HepG2 (cell line): ENCODE measurements around the gene EPB41L4A. TPM values are rescaled to one million over a fixed set of nuclear protein-coding genes. Genes with fewer than 3 reads are reported as not detected.

Experiments used
- ATAC-seq: fragments of 200-7000 bp; cut with Tn5 transposase; 3 replicates; pipeline ENCODE4 v1.9.1; 2020; ENCODE audit warnings: mild to moderate bottlenecking, moderate library complexity
- BruUV-seq: library from RNA; stranded (reverse); fragments of 400-500 nt; replicated peaks from 2 replicates; lab custom pipeline; 2021; lab: Mats Ljungman, UMichigan
- CTCF ChIA-PET: fragments of 300-600 bp; formaldehyde crosslinking; extraction: SDS; loops from one replicate; lab custom pipeline; 2021; ENCODE audit warnings: low total read pairs, inconsistent platforms, low intra/inter-chr PET ratio; lab: Yijun Ruan, JAX
- POLR2A ChIA-PET: fragments of 350-600 bp; sonication (Branson Sonifier 250); formaldehyde crosslinking; loops from one replicate; lab custom pipeline; 2020; ENCODE audit warnings: antibody characterized with exemption, inconsistent platforms; lab: Yijun Ruan, JAX
- DNase-seq: peaks from one replicate; pipeline ENCODE4 v3.0.0-alpha.2; 2015; ENCODE audit warnings: low spot score
- FAIRE-seq: peaks from 3 replicates; lab custom pipeline; 2011; peaks lifted over from hg19 to GRCh38; lab: Jason Lieb, UNC
- H2AFZ ChIP-seq: one replicate; pipeline ENCODE4 v1.6.1; 2011; ENCODE audit warnings: low read length, inconsistent platforms
- H3K27ac ChIP-seq: fragments of 300-600 bp; 3 replicates; pipeline ENCODE4 v1.8.0; 2011; ENCODE audit warnings: mixed run types, mild to moderate bottlenecking, mixed read lengths, low read length, inconsistent platforms; ENCODE audit not compliant: insufficient read depth; ENCODE audit errors: extremely low read length
- H3K27me3 ChIP-seq, 2 experiments: fragments of 200-600 bp in 1 of 2; 2 replicates in 1 of 2; 3 replicates in 1 of 2; pipeline versions ENCODE4 v1.6.0 to v1.8.0; 2011; ENCODE audit warnings: low read length in 2 of 2, mild to moderate bottlenecking in 2 of 2, moderate library complexity in 2 of 2, inconsistent platforms in 1 of 2; ENCODE audit not compliant: insufficient read depth in 2 of 2, control insufficient read depth in 1 of 2
- H3K36me3 ChIP-seq, 2 experiments: fragments of 200-600 bp in 1 of 2; replicated peaks in 1 of 2; 2 replicates in 1 of 2; 3 replicates in 1 of 2; pipeline versions ENCODE4 v1.5.1 to v1.8.0; 2011; ENCODE audit warnings: low read length in 2 of 2, inconsistent platforms in 1 of 2; ENCODE audit not compliant: insufficient read depth in 2 of 2, control insufficient read depth in 1 of 2
- H3K4me1 ChIP-seq: 2 replicates; pipeline ENCODE4 v1.5.1; 2012; ENCODE audit warnings: low read length, inconsistent platforms; ENCODE audit not compliant: insufficient read depth
- H3K4me2 ChIP-seq: 2 replicates; pipeline ENCODE4 v1.6.0; 2011; ENCODE audit warnings: low read depth, low read length, inconsistent platforms
- H3K4me3 ChIP-seq, 3 experiments: fragments of 200-600 bp in 1 of 3; sonication (generic), shearing (Covaris generic) in 1 of 3; replicated peaks in 1 of 3; 2 replicates each; pipeline ENCODE4 v1.5.1; 2011 to 2016; ENCODE audit warnings: low read length in 3 of 3, inconsistent platforms in 2 of 3, low read depth in 2 of 3, mild to moderate bottlenecking in 2 of 3, control low read depth in 1 of 3, mixed read lengths in 1 of 3; ENCODE audit not compliant: insufficient read depth in 1 of 3
- H3K79me2 ChIP-seq: one replicate; pipeline ENCODE4 v1.6.1; 2011; ENCODE audit warnings: low read length, inconsistent platforms; ENCODE audit not compliant: insufficient read depth
- H3K9ac ChIP-seq: 2 replicates; pipeline ENCODE4 v1.6.0; 2011; ENCODE audit warnings: mild to moderate bottlenecking, low read depth, low read length, inconsistent platforms; ENCODE audit not compliant: insufficient read depth
- H3K9me3 ChIP-seq: 2 replicates; pipeline ENCODE4 v1.5.1; 2012; ENCODE audit warnings: mild to moderate bottlenecking, low read length
- H4K20me1 ChIP-seq: 2 replicates; pipeline ENCODE4 v1.6.0; 2011; ENCODE audit warnings: inconsistent platforms, mild to moderate bottlenecking, low read length, moderate library complexity; ENCODE audit not compliant: insufficient read depth
- ATF2 ChIP-seq: sonication (generic); formaldehyde crosslinking; IDR thresholded peaks from 2 replicates; pipeline ENCODE4 v1.4.0; 2020; ENCODE audit warnings: missing genetic modification reagents
- HNF1B ChIP-seq: sonication (generic); formaldehyde crosslinking; IDR thresholded peaks from 2 replicates; pipeline ENCODE4 v1.5.1; 2020; ENCODE audit warnings: mild to moderate bottlenecking, moderate library complexity, missing genetic modification reagents
- KDM5A ChIP-seq: fragments of 200-600 bp; sonication (generic); IDR thresholded peaks from 2 replicates; pipeline ENCODE4 v1.7.0; 2018; ENCODE audit warnings: antibody characterized with exemption, mild to moderate bottlenecking, low read length, borderline replicate concordance
- NBN ChIP-seq: fragments of 450-650 bp; conservative IDR thresholded peaks from 2 replicates; pipeline ENCODE4 v1.6.1; 2017
- RFX5 ChIP-seq: IDR thresholded peaks from 2 replicates; pipeline ENCODE4 v1.6.1; 2011; ENCODE audit warnings: low read depth, low read length, improper control_type of control experiment
- SRF ChIP-seq: IDR thresholded peaks from 2 replicates; pipeline ENCODE4 v1.6.1; 2011; ENCODE audit warnings: mild to moderate bottlenecking, low read depth, low read length, moderate library complexity
- TBP ChIP-seq: sonication (generic); formaldehyde crosslinking; IDR thresholded peaks from 2 replicates; pipeline ENCODE4 v1.5.0; 2020; ENCODE audit warnings: missing genetic modification reagents
- TOPORS ChIP-seq: sonication (generic); formaldehyde crosslinking; IDR thresholded peaks from 2 replicates; pipeline ENCODE4 v1.8.0; 2023; ENCODE audit warnings: mild to moderate bottlenecking, missing genetic modification reagents
- ZBTB43 ChIP-seq: sonication (generic); formaldehyde crosslinking; conservative IDR thresholded peaks from 2 replicates; pipeline ENCODE4 v1.4.0; 2020; ENCODE audit warnings: missing genetic modification reagents
- ZHX2 ChIP-seq, 2 experiments: sonication (generic) in 1 of 2; formaldehyde crosslinking in 1 of 2; IDR thresholded peaks; 2 replicates each; pipeline versions ENCODE4 v1.6.1 to v1.9.0; 2014 to 2022; ENCODE audit warnings: antibody characterized with exemption in 1 of 2, borderline replicate concordance in 1 of 2, inconsistent platforms in 1 of 2, low read depth in 1 of 2, missing genetic modification reagents in 1 of 2
- ZMAT5 ChIP-seq: sonication (generic); formaldehyde crosslinking; IDR thresholded peaks from 2 replicates; pipeline ENCODE4 v1.5.0; 2020; ENCODE audit warnings: mild to moderate bottlenecking, low read depth, missing genetic modification reagents, borderline replicate concordance
- ZNF274 ChIP-seq: sonication (generic); formaldehyde crosslinking; IDR thresholded peaks from 2 replicates; pipeline ENCODE4 v1.5.1; 2020; ENCODE audit warnings: mild to moderate bottlenecking, missing genetic modification reagents
- ZNF296 ChIP-seq: sonication (generic); formaldehyde crosslinking; conservative IDR thresholded peaks from 2 replicates; pipeline ENCODE4 v1.5.0; 2020; ENCODE audit warnings: mild to moderate bottlenecking, missing genetic modification reagents
- ZSCAN21 ChIP-seq: sonication (generic); formaldehyde crosslinking; IDR thresholded peaks from 2 replicates; pipeline ENCODE4 v1.8.0; 2022; ENCODE audit warnings: mild to moderate bottlenecking, missing genetic modification reagents, moderate library complexity, borderline replicate concordance
- WGBS: methylation state at CpG from one replicate; pipeline ENCODE4 v1.1.6; 2017; ENCODE audit warnings: low lambda C conversion rate; 5-methylcytosine and 5-hydroxymethylcytosine counted together
- in situ Hi-C: cut with HindIII; loops from 2 replicates; pipeline ENCODE4 v1.10.0; 2017; ENCODE audit warnings: low pct_unique_long_range_greater_than_20kb; ENCODE audit not compliant: extremely low pct_ligation_motif_present
- intact Hi-C: fragments of 100-400 bp; cut with micrococcal nuclease; formaldehyde crosslinking; loops from one replicate; pipeline ENCODE4 v1.10.0; 2022; ENCODE audit not compliant: unreplicated experiment
- polyA plus RNA-seq, 8 experiments: library from polyadenylated mRNA; depleted of rRNA in 3 of 8; stranded (reverse) in 7 of 8; unstranded in 1 of 8; fragments of >200 nt; fragmentation: Illumina TruSeq in 4 of 8; extraction: Trizol in 4 of 8; gene quantifications; 2 replicates each; pipeline versions ENCODE4 v1.2.1 to v1.2.3, GENCODE V29; 2011 to 2016; ENCODE audit warnings: low read depth in 4 of 8, missing spikeins in 1 of 8, mixed read lengths in 1 of 8; ENCODE audit not compliant: insufficient read depth in 1 of 8
- total RNA-seq, 5 experiments: library from RNA; depleted of rRNA; stranded (reverse); fragments of >200 nt; fragmentation: Illumina TruSeq; extraction: Trizol; gene quantifications; 2 replicates each; pipeline ENCODE4 v1.2.3, GENCODE V29; 2016; ENCODE audit warnings: low read depth in 1 of 5

Gene EPB41L4A
- total and polyA plus RNA-seq, 2 of the 13 experiments (the other 11 are each of a cell fraction or from before 2014, with no cell fraction given): 0.07 TPM; not detected in 1

- H3K4me3 ChIP-seq: no peak overlapping the region
- no peaks in the 10 kb centered on the region for H3K27me3 ChIP-seq
- no peak for ATAC-seq
- in situ Hi-C loops: no loop called here
- H3K79me2 ChIP-seq: no peaks in the 10 kb centered on the region
- ChIA-PET CTCF (no interaction called here), POLR2A (no interaction called here)
- H3K27ac ChIP-seq: no peak overlapping the region
- H3K9ac ChIP-seq: no peak overlapping the region
- TF ChIP-seq KDM5A (no peak), ZNF274 (no peak), ZNF296 (CRISPR knock-in tag) (no peak), ATF2 (CRISPR knock-in tag) (no peak), ZHX2 (IDR thresholded peaks at IDR 0.05; ENCODE audit: low read depth) (no peak), ZHX2 (CRISPR knock-in tag; IDR thresholded peaks at IDR 0.05; ENCODE audit: borderline replicate concordance) (no peak), RFX5 (no peak), TOPORS (no peak), ZMAT5 (CRISPR knock-in tag) (no peak), HNF1B (CRISPR knock-in tag) (no peak), NBN (no peak), TBP (CRISPR knock-in tag) (no peak), ZBTB43 (CRISPR knock-in tag) (no peak), ZSCAN21 (no peak), SRF (no peak)
- FAIRE-seq: no peak
- no TSS peak for BruUV-seq
- WGBS: 31% methylated on average over 2 of the region's 2 CpGs
- no peaks in the 10 kb centered on the region for H3K9me3 ChIP-seq
- H3K4me2 ChIP-seq: no peak overlapping the region
- no peak overlapping the region for H2AFZ ChIP-seq
- DNase-seq: no peak
- H4K20me1 ChIP-seq: no peaks in the 10 kb centered on the region
- no peaks in the 10 kb centered on the region for H3K36me3 ChIP-seq
- intact Hi-C loops: no loop called here
- H3K4me1 ChIP-seq: no peaks in the 10 kb centered on the region
These were observed 293.2 kb downstream of the EPB41L4A start for GRCh38 chr5:112125903-112126302.
